Glutamatergic neuron (in vitro differentiated cells): ENCODE data around the gene STOML2. TPM values are rescaled to one million over a fixed set of nuclear protein-coding genes. Genes with fewer than 3 reads are reported as not detected.

ENCODE experiments used
- DNase-seq: peaks from one replicate; pipeline ENCODE4 v3.0.0; 2022
- H3K27ac Mint-ChIP-seq: one replicate; pipeline ENCODE4 v1.8.0; 2020; ENCODE audit warnings: mild to moderate bottlenecking, mixed read lengths, inconsistent platforms; ENCODE audit not compliant: unreplicated experiment
- H3K27me3 Mint-ChIP-seq: one replicate; pipeline ENCODE4 v1.8.0; 2020; ENCODE audit warnings: mild to moderate bottlenecking, moderate library complexity, mixed read lengths, inconsistent platforms; ENCODE audit not compliant: unreplicated experiment
- H3K36me3 Mint-ChIP-seq: one replicate; pipeline ENCODE4 v1.8.0; 2020; ENCODE audit warnings: mild to moderate bottlenecking, mixed read lengths, inconsistent platforms; ENCODE audit not compliant: unreplicated experiment
- H3K4me1 Mint-ChIP-seq: one replicate; pipeline ENCODE4 v1.8.0; 2020; ENCODE audit warnings: mild to moderate bottlenecking, low read depth, mixed read lengths, inconsistent platforms; ENCODE audit not compliant: unreplicated experiment
- H3K4me3 Mint-ChIP-seq: one replicate; pipeline ENCODE4 v1.8.0; 2020; ENCODE audit warnings: mild to moderate bottlenecking, mixed read lengths, inconsistent platforms; ENCODE audit not compliant: unreplicated experiment
- H3K9me3 Mint-ChIP-seq: one replicate; pipeline ENCODE4 v1.8.0; 2020; ENCODE audit warnings: mild to moderate bottlenecking, moderate library complexity, mixed read lengths, inconsistent platforms; ENCODE audit not compliant: unreplicated experiment
- total RNA-seq: library from RNA; stranded (reverse); fragmentation: NEBNext Ultra II Directional; extraction: Animal tissue kit (Norgen Biotek cat#: 25700); gene quantifications from one replicate; pipeline ENCODE4 v1.2.1, GENCODE V29; 2021; ENCODE audit not compliant: unreplicated experiment
- TF ChIP-seq, protein P1 (sequence below): fragments of 200-600 bp; sonication (generic); IDR thresholded peaks from one replicate; pipeline ENCODE4 v1.5.0; 2021; ENCODE audit not compliant: partially characterized antibody, unreplicated experiment

Gene STOML2
- total RNA-seq, 1 donor from 2014 or later: 73.0 TPM

DNA sequence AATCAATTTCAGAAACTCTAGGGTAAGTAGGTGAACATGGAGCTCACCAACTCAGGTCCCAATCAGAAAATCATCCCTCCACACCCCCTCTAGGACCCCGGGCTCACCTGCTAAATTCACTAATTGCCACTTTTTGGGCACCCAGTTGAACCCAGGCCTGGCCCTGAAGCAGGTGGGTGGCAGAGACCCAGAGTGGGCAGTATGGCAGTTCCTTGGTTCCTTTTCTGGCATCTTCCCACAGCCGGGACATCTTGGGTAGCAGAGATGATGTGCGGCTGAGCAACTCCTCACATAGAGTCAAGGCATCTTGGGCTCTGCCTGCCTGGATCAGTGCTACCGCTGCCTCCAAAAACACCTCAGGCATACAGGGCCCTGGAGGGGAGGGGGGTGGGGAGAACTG, 27.6 kb downstream of the STOML2 start:
- TF ChIP-seq, protein P1, sequence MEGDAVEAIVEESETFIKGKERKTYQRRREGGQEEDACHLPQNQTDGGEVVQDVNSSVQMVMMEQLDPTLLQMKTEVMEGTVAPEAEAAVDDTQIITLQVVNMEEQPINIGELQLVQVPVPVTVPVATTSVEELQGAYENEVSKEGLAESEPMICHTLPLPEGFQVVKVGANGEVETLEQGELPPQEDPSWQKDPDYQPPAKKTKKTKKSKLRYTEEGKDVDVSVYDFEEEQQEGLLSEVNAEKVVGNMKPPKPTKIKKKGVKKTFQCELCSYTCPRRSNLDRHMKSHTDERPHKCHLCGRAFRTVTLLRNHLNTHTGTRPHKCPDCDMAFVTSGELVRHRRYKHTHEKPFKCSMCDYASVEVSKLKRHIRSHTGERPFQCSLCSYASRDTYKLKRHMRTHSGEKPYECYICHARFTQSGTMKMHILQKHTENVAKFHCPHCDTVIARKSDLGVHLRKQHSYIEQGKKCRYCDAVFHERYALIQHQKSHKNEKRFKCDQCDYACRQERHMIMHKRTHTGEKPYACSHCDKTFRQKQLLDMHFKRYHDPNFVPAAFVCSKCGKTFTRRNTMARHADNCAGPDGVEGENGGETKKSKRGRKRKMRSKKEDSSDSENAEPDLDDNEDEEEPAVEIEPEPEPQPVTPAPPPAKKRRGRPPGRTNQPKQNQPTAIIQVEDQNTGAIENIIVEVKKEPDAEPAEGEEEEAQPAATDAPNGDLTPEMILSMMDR: no peak
- DNase-seq: no peak
- Mint-ChIP-seq H3K4me1 (peaks cover 22% of the 10 kb centered on the region), H3K27me3 (peaks cover 23% of the 10 kb centered on the region), H3K4me3 (no peak overlapping the region), H3K27ac (no peak overlapping the region), H3K36me3 (peaks cover 3% of the 10 kb centered on the region), H3K9me3 (peaks cover 17% of the 10 kb centered on the region)

DNA sequence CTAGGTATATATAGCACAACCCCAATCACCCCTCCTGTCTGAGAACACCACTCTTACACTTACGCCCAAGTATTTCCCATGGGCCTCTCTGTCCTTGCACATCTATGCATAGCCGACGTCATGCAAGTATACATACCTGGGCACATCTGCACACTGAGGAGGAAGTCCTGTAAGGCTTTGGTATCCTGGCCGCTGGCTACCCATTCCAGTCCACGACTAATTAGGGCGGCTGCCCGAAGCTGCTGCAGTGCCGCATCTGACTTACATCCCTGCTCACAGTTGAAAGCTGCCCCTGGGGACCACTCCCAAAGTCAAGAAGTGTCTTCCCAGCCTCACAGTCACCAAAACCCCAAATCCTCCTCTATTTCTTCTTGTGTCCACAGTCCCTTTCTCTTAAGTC, 28.1 kb downstream of the STOML2 start:
- Mint-ChIP-seq H3K9me3 (peaks cover 14% of the 10 kb centered on the region), H3K27me3 (peaks cover 23% of the 10 kb centered on the region), H3K36me3 (peaks cover 3% of the 10 kb centered on the region), H3K4me1 (peaks cover 25% of the 10 kb centered on the region), H3K27ac (no peak overlapping the region), H3K4me3 (no peak overlapping the region)
- TF ChIP-seq, protein P1: no peak
- DNase-seq: no peak

DNA sequence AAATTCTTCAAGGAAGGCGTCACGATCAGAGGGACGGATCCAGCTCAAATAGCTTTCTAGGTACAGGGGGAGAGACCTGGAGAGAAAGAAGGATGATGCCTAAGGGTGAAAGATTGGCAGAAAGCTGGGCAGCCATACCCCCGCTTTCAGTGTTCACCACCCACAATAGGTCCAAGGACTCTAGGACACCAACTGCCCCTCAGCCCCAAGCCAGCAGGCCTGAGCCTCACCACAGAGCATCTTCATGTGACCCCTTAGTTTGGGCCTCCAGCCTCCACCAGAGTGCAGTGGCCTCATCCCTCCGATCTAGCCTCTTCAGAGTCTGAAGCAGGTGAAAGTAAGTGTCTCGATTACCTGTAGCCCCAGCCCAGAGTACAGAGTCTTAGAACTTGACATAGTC, 28.8 kb downstream of the STOML2 start:
- Mint-ChIP-seq H3K4me1 (peaks cover 28% of the 10 kb centered on the region), H3K27me3 (peaks cover 23% of the 10 kb centered on the region), H3K36me3 (peaks cover 3% of the 10 kb centered on the region), H3K4me3 (no peak overlapping the region), H3K27ac (no peak overlapping the region), H3K9me3 (peaks cover 14% of the 10 kb centered on the region)
- DNase-seq: no peak
- TF ChIP-seq, protein P1: no peak

DNA sequence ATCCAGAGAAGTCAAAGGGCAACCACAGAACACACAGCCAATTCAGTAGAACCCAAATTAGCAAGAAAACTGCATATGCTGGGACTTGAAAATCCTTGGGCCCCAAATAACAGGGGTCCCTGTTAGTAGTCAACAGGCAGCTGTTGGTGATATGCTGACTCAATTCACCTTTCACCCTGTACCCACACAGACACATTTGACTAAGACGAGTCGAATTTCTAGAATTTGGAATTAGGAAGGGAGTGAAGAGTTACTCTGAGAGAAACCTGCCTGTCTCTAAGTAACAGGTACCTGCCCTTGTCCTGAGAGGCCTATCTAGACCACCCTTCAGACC, 29.7 kb downstream of the STOML2 start:
- DNase-seq: no peak
- peak overlapping the region; percentile 87 for H3K4me3 Mint-ChIP-seq
- peaks cover 31% of the 10 kb centered on the region for H3K4me1 Mint-ChIP-seq
- peaks cover 19% of the 10 kb centered on the region for H3K27me3 Mint-ChIP-seq
- TF ChIP-seq, protein P1: no peak
- H3K9me3 Mint-ChIP-seq: peaks cover 15% of the 10 kb centered on the region
- H3K27ac Mint-ChIP-seq: peak overlapping the region; percentile 95
- H3K36me3 Mint-ChIP-seq: peaks cover 3% of the 10 kb centered on the region

DNA sequence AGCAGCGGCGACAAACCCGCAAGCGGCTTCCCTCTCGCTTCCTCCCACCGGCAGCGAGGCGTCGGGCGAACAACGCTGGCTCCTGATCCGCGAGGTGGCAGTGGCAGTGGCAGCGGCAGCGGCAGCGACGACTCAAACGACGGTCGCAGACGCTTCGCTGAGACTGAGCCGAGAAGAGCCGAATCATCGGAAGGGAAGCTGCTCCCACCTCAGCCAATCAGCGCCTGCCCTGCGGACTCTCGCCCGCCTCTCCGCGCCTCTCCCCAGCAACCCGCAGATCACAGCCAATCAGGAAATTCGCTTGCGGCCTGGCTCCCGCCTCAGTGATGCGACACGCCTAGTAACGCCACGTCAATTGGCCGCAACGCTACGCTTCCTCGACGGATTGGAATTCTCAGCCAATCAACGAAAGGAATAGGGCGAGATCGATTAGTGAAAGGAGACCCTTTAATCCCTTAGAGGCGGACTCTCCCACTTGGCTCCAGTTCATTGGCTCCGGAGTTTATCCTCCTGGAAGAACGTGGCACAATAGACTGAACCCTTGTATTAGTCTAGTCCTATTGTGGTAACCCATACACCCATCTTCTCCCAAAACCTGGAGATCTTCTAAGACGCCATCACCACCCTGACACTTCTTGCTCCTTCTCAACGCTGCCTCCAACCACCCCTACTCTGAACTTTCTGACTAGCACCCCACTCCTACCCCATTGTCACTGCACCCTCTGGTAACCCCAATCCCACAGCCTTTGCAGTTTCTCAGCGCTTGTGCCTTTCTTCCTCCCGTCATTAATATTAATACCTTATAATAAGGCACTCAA, 30.3 kb downstream of the STOML2 start, which contains the start of gene VCP:
Gene VCP, minus strand, starts transcription at position 165 of the 818 bp plus-strand sequence. CDS start 272 bp downstream, outside the sequence.
- Mint-ChIP-seq H3K27me3 (peaks cover 15% of the 10 kb centered on the region), H3K27ac (peak within 1 kb of the TSS; percentile 95), H3K4me1 (peaks cover 28% of the 10 kb centered on the region), H3K36me3 (peaks cover 3% of the 10 kb centered on the region), H3K4me3 (peak within 1 kb of the TSS; percentile 98), H3K9me3 (peaks cover 15% of the 10 kb centered on the region)
- peak; percentile 98 for DNase-seq
- TF ChIP-seq, protein P1: no peak
